ENCODE results near the gene VKORC1.

- TF ChIP-seq CTCF (IDR thresholded peaks at IDR 0.05 in 8 of 11, conservative IDR thresholded peaks at IDR 0.05 in 3 of 11) (no peak), POLR2A (IDR thresholded peaks at IDR 0.05) (no peak)
Measured at GRCh38 chr16:31086629-31086906, 8.0 kb downstream of the VKORC1 start.
